Mononuclear cell (primary cell): ENCODE results near the gene RAB18. TPM values are rescaled to one million over a fixed set of nuclear protein-coding genes. Genes with fewer than 3 reads are reported as not detected.

Experiments used
- H3K27me3 ChIP-seq: 2 replicates; pipeline ENCODE4 v1.6.0; 2011; ENCODE audit warnings: low read length, control low read depth; ENCODE audit not compliant: insufficient read depth
- H3K4me1 ChIP-seq: 2 replicates; pipeline ENCODE4 v1.5.1; 2011; ENCODE audit warnings: mild to moderate bottlenecking, low read length, control low read depth; ENCODE audit not compliant: insufficient read depth
- H3K4me3 ChIP-seq: 2 replicates; pipeline ENCODE4 v1.5.1; 2011; ENCODE audit warnings: mild to moderate bottlenecking, low read length, moderate library complexity
- H3K9me3 ChIP-seq: 2 replicates; pipeline ENCODE4 v1.5.1; 2011; ENCODE audit warnings: low read depth, mild to moderate bottlenecking, control low read depth, low read length
- total RNA-seq: library from RNA; depleted of rRNA; stranded (reverse); fragments of >200 nt; gene quantifications from one replicate; pipeline ENCODE4 v1.2.3, GENCODE V29; 2012

RAB18 gene
- total RNA-seq, 1 donor = 88.4 TPM

- peaks cover 10% of the 10 kb centered on the region for H3K4me1 ChIP-seq
- no peaks in the 10 kb centered on the region for H3K9me3 ChIP-seq
- no peak overlapping the region for H3K4me3 ChIP-seq
- H3K27me3 ChIP-seq = no peaks in the 10 kb centered on the region
These were observed 23.7 kb downstream of the RAB18 start for GRCh38 chr10:27527666-27528295.

- Histone ChIP-seq H3K27me3 (no peaks in the 10 kb centered on the region), H3K9me3 (no peaks in the 10 kb centered on the region), H3K4me1 (peaks cover 4% of the 10 kb centered on the region), H3K4me3 (no peak overlapping the region)
These were observed 25.1 kb downstream of the RAB18 start for GRCh38 chr10:27529010-27529783.

- H3K9me3 ChIP-seq = no peaks in the 10 kb centered on the region
- H3K4me1 ChIP-seq = peaks cover 4% of the 10 kb centered on the region
- H3K4me3 ChIP-seq = no peak overlapping the region
- no peaks in the 10 kb centered on the region for H3K27me3 ChIP-seq
These were observed 26.4 kb downstream of the RAB18 start for GRCh38 chr10:27530477-27530876.

GRCh38 chr10:27531336-27531847 is 27.3 kb downstream of the RAB18 start:
- Histone ChIP-seq H3K27me3 (no peaks in the 10 kb centered on the region), H3K4me1 (peaks cover 5% of the 10 kb centered on the region), H3K9me3 (no peaks in the 10 kb centered on the region), H3K4me3 (no peak overlapping the region)

- Histone ChIP-seq H3K4me1 (peaks cover 5% of the 10 kb centered on the region), H3K27me3 (no peaks in the 10 kb centered on the region), H3K9me3 (no peaks in the 10 kb centered on the region), H3K4me3 (no peak overlapping the region)
These were observed 30.1 kb downstream of the RAB18 start for GRCh38 chr10:27534161-27534700.

- Histone ChIP-seq H3K9me3 (no peaks in the 10 kb centered on the region), H3K27me3 (no peaks in the 10 kb centered on the region), H3K4me1 (peaks cover 5% of the 10 kb centered on the region), H3K4me3 (no peak overlapping the region)
These were observed 31.2 kb downstream of the RAB18 start for GRCh38 chr10:27535317-27535716.

GRCh38 chr10:27536437-27536836 is 32.3 kb downstream of the RAB18 start:
- no peak overlapping the region for H3K4me3 ChIP-seq
- H3K9me3 ChIP-seq = no peaks in the 10 kb centered on the region
- no peaks in the 10 kb centered on the region for H3K27me3 ChIP-seq

GRCh38 chr10:27537166-27537565 is 33.1 kb downstream of the RAB18 start:
- H3K4me3 ChIP-seq = no peak overlapping the region
- no peaks in the 10 kb centered on the region for H3K9me3 ChIP-seq
- no peaks in the 10 kb centered on the region for H3K27me3 ChIP-seq
- peaks cover 8% of the 10 kb centered on the region for H3K4me1 ChIP-seq

More at GRCh38 chr10:27536437-27536836, 32.3 kb downstream of the RAB18 start:
- peaks cover 5% of the 10 kb centered on the region for H3K4me1 ChIP-seq

- peaks cover 8% of the 10 kb centered on the region for H3K4me1 ChIP-seq
- H3K27me3 ChIP-seq = no peaks in the 10 kb centered on the region
- no peaks in the 10 kb centered on the region for H3K9me3 ChIP-seq
- H3K4me3 ChIP-seq = no peak overlapping the region
These were observed 33.7 kb downstream of the RAB18 start for GRCh38 chr10:27537787-27538186.

GRCh38 chr10:27540672-27541071 is 36.6 kb downstream of the RAB18 start:
- H3K9me3 ChIP-seq = no peaks in the 10 kb centered on the region
- H3K4me3 ChIP-seq = no peak overlapping the region
- H3K27me3 ChIP-seq = no peaks in the 10 kb centered on the region
- peaks cover 8% of the 10 kb centered on the region for H3K4me1 ChIP-seq

GRCh38 chr10:27541796-27542729 is 38.0 kb downstream of the RAB18 start:
- no peak overlapping the region for H3K4me3 ChIP-seq
- no peaks in the 10 kb centered on the region for H3K27me3 ChIP-seq
- H3K4me1 ChIP-seq = peaks cover 3% of the 10 kb centered on the region
- H3K9me3 ChIP-seq = no peaks in the 10 kb centered on the region

GRCh38 chr10:27542812-27543211 is 38.7 kb downstream of the RAB18 start:
- peaks cover 3% of the 10 kb centered on the region for H3K4me1 ChIP-seq
- H3K27me3 ChIP-seq = no peaks in the 10 kb centered on the region
- H3K9me3 ChIP-seq = no peaks in the 10 kb centered on the region
- H3K4me3 ChIP-seq = no peak overlapping the region

GRCh38 chr10:27547047-27547446 is 42.9 kb downstream of the RAB18 start:
- Histone ChIP-seq H3K4me3 (no peak overlapping the region), H3K4me1 (peaks cover under 1% of the 10 kb centered on the region), H3K27me3 (no peaks in the 10 kb centered on the region), H3K9me3 (no peaks in the 10 kb centered on the region)

GRCh38 chr10:27547482-27547881 is 43.4 kb downstream of the RAB18 start:
- H3K4me1 ChIP-seq = no peaks in the 10 kb centered on the region

More at GRCh38 chr10:27547482-27547881, 43.4 kb downstream of the RAB18 start:
- H3K9me3 ChIP-seq = no peaks in the 10 kb centered on the region
- no peaks in the 10 kb centered on the region for H3K27me3 ChIP-seq
- H3K4me3 ChIP-seq = no peak overlapping the region
